GOT3 (cell line): Measurements from ENCODE around the gene SESN3.
"Not testable (repeated sequence)": the region's sequence is repeated elsewhere in the genome, so short reads cannot be mapped to it uniquely, and the experiment has no call there.

ENCODE experiments used
- DNase-seq: peaks from one replicate; lab custom pipeline; 2025; ENCODE audit warnings: mixed read lengths; lab: John Stamatoyannopoulos, UW

The SESN3 gene

DNA sequence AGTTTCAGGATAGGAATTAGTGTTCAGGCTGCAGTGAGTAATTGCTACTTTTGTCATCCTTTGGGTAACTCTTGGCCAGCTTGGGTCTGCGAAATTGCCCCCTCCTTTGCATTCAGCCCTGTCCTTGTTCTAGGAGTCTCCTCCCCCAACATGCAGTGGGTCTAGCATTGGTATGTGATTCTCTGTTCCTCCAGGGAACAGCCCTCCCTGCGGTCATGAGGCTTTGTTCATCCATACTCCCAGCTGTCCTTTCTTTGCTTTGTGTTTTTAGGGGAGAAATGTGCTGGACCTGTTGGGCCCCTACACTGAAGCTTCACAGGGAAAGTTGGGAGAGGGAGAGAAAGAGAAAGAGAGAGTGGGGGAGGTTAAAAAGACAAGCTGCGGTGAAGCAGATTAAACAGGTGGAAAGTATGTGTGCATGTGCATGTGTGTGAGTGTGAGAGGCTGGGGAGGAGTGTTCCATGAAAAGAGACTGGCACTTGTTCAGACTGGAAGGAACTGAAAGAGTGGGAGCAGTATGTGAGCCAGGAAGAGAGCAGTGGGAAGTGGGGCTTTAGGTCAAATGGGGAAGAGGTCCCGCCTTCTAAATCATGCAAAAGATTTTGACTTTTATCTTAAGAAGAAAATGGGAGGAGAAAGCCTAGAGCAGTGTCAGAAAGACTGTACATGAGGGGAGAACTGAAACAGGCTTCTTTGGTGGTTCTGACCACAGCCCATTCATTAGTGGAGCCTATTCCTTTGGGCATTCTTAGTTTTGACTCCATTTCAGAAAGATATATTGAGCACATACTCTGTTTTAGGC, 17.9 kb upstream of the SESN3 start:
- DNase-seq: no peak

DNA sequence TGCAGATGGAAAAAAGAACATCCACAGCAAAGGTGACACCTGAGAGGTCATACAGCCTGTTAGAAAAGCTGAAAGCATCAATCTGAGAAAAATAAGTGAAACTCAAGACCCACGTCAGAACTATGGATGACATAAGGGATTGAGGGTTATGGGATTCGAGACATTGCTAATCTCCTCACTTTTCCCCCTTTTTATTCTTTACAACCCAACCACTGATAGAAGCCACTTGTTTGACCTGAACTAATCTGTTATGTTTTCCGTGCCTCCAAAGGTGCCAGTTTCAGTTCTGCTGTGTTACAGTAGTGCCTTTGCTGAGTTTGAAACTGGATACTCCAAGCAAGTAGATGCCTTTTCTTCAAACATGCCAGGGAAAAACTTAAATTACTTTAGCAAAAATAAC, 16.9 kb upstream of the SESN3 start:
- DNase-seq: no peak

DNA sequence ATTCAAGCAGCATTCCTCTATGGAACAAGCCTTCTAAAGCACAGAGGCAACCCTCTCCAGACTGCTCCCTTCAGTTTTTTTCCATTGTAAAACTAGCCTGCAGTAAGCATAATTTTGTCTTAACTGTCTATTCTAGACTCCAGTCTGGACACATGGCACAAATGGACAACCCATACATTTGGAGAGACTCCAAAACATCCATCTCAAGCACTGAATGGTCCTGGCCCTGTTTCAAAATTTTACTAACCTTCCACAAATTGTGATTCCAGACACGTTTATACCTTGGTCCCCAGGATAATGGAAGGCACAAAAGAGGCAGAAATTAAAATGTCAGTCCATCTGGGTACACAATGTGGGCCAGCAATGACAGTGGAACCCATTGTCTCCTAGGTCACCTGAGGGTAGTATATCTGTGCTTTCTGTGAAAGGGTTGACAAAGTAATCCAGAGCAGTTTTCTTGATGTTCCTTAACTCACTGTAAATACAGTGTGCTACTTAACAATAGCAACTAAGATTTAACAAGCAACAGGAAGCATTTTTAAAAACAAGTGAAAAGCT, 16.2 kb upstream of the SESN3 start:
- DNase-seq: no peak

DNA sequence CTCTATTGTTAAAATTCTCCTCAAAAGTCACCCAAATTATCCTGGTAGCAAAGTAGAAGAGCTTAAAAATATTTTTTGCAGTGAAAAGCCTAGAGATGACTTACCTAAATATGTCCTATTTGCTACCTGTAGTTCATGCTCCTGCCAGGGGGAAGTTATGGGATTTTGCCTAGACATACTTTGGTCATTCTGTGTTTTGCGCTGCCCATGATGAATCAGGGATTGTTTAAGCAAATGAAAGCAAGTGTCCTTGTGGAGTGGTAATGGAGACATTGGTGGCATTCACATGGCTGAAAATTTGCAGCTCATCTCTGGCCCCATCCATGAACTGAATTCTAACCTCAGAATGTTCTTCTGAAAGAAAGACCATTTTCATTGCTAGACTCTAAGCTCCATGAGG, 14.6 kb upstream of the SESN3 start:
- no peak for DNase-seq

DNA sequence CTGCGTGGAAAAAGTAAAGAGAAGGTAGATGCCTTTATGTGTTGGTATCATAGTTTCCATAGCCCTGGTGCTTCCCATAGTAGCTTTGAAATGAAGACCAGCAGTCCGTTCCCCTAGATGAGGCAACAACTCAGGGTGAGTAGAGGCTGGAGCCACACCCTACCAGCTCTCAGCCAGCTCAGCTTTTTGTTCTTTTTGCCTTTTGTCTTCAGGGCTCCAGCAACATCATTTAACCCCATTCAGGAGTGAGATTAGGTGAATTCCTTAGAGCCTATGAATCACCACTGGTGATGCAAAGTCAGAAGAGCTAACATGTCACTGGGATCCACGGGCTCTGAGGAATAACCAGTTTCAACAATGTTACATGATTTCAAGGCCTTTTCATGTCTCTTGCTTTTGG, 14.0 kb upstream of the SESN3 start:
- no peak for DNase-seq

DNA sequence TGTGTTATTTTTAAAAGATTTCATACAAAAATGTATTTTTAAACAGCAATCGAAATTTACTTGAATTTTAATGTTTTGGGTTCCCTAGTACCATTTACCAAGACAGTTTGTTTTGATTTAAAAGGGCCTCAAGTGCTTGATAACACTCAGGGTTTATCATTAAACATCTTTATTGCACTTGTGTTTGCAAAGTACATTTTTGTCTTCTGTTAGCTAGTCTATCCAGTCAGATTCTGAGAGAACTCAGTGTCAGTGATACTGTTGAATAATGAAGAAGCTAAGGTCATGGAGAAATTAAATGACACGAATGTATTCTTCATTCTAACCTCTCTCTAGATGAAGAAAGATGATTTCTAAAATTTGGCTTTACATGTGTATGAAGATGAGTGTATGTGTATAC, 12.7 kb upstream of the SESN3 start:
- no peak for DNase-seq

DNA sequence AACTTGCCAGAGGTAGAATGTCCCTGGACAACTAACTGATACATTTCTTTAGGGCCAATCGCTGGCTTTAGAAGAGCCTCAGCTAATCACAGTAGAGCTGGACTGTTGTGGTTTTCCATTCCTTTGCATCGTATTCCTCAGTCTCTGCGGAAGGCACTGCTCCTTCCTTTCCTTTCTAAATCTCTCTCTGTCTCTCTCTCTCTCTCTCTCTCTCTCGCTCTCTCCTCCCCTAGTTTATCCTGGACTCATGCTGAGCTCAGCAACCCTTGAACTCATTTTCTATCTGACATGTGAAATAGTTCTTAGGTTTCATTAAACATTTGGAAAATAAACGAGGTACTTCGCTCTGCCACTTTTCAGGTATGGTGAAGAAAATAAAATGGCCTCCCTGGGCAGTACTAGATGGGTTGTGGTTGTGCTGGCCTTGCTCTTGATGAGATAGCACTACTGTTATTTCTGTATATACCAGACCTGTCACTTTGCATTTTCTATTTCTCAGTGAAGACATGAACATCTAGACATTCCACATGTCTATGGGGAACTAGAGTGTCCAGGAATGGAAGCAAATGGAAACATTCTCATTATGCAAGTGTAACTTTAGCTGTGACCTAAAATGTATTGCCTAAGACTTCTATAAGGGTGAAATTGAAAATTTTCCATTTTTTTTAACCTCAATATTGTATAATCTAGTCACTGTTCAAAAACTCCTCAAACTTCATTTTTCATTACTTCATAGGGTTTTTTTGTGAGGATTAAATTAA, 12.0 kb upstream of the SESN3 start:
- DNase-seq: no peak

DNA sequence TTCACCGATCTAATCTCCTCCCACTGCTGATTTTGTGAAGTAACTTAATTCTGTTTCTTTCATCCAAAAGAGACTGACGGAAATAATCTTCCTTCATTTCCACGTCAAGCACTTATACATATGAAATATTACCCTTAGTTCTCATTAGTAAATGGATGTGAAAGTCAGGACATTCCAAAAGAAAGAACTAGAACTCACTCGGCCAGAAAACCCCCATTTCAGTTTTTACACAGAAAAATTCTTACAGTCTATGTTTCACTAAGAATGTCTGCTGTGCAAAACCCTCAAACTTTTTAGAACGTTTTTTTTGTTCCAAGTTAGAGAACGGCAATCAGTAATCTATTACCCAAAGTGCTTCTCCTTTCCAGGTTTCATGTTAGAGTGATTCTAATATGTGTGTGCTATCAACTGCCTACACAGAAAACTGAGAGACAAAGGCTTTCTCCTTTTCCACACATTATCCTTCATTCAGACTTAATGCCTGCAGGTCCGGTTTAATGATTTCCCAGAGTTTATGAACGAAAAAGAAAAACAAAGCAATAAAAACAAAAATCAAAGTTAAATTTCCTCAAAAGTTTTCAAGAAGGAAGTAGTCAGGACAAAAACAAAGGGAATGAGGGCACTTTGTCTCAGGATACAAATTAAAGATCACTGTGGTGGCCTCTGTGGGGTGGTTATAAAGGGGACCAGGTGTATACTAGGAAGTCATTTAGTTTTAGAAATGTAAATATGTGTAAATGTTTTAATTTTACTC, 11.3 kb upstream of the SESN3 start:
- DNase-seq: no peak

DNA sequence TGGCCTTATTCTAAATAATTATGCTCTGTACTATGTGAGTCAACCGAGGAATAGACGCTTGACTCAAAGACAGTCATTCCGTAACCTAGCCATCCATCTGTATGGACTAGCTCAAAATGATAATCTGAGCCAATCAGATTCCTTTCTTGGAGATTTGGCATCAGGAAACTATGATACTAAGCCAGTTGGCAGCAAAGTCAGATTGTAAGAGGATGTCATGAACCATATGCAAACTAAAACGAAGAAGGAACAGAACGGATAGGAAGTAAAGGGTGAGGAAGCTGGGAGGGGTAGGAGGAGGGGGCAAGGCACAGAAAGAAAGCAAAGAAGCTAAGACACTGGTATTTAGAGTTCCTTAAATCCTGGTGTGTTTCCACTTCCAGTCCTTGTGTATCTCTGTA, 10.7 kb upstream of the SESN3 start:
- DNase-seq: no peak

DNA sequence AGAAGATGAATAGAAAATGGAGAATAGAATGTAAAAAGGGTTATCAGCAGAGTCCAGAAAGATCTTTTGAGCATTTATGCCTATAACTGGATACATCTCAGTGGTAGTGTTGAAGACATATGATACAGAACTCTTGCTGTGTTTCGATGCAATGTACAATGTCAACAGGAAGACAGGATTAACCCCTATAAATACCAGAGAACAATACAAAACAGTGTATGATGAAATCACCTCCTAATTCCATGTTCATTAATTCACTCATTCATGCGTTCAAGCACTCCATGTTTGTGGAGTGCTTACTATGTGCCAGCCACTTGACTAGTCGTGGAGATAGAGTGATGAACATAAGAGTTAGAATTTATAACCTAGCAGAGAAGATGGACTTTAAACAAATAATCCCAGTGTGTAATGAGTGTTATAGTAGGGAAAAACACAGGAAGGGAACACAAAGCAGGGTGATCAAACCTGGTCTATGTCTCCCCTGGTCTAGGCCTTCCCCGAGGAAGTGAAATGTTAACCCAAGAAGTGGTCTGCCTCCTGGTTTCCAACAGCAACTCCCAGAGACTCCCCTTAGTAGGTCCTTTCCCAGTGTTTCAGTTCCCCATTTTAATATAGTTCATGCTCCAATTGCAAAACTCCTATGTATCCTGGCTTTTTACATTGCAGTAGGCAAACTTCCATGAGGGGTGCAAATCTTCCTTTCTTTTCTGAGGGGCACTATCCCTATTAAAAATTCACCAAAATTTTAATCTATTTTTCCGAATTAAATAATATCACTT, 9.1 kb upstream of the SESN3 start:
- DNase-seq: no peak

DNA sequence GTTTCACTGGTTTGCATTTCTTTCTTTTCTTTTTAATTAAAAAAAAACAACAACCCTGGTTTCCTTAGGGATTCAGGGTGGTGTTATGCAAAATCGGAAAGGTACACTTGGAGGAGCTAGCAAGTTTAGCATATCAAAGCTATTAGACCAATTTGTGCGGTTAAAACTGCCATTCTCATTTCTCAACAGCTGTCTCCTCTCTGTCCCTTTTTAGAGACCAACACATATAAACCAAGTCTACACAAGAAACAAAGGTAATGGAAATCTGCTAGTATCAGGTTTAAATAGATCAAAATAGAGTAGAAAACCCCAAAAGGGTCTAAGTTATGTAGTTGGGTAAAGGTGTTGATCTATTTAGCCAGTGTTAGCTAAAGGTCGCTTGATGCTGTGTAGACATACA, 1.7 kb upstream of the SESN3 start:
- no peak for DNase-seq

DNA sequence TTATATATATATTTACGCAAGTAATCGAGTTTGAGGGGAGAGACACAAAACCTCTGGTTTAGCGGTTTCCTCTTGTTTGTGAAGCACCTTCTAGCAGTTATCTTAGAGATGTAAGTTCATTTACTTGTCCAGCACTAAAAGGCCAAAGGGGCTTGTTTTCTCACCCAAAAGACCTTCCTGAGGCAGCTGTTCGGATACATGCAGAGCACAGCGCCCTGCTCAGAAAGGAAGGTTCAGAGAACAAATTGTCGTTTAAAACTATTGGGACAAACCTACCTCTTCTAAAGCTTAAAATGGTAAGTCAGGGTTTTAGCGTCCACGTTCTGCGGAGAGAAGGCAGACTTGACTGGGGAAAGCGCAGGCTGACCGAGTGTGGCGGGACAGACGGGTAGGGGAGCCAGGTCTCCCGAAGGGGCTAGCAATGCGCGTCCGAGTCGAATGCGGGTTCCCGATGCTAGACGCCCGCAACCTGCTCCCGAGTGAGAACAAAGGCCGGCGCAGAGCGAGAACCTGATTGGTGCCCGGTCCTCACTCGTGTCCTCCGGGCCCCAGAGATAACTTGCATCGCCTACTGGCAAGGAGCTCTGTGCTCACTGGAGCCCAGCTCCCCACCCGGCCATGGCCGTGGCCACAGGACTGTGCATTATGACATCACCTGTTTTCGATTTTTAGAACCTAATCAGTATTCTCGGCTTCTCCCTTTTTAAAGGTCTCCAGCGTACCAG, 1.0 kb upstream of the SESN3 start:
- DNase-seq: no peak

DNA sequence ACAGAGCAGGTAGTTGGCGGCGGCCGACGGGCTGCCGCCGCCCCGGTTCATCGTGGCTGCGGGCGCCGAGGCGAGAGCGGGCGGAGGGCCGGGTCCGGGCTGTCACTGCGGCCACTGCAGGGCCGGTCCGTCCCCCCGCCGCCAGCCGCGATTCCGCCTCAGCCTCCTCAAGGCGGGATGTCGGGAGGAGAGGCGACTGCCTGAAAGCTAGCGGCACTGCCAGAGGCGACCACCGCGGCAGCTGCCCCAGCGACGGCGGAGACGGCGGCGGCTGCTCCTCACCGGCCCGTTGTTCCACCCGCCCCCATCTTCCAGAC, 234 bp downstream of the SESN3 start:
- DNase-seq: no peak

DNA sequence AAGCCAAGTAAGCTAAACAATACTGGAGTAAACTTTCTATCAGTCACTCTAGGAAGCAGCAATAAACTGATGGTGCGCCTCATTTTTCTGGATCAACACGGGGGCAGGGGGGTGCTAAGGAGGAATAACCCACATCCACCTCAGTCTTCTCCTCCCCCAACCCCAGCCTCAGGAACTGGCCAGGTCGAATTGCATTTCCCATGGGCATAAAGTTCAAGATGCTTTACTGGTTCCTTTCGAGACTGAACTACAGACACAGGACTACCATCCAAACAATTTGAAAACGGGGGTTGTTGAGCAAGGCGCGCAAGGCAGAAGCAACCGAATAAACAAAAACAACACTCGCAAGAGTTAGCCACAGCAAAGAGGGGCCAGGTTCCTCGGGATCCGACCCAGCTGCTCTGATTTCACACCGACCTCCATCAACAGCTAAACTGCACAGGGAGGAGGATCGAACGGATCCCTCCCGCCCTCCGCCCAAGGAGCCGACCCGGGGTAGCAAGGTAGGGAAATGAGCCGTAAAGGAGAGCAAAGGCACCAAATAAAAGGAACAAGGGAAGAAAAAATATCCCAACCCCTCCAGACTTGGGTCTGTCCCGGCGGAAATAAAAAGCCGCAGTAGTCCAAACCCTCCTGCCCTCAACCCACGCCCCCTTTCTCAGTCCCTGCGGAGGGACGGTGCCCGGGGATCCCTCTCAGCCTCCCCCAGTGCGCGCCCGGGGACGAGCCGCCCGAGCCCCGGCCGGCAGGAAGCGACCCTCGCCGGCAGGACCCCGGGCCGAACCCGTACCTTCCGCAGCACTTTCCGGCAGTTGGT, 801 bp downstream of the SESN3 start:
- DNase-seq: no peak

DNA sequence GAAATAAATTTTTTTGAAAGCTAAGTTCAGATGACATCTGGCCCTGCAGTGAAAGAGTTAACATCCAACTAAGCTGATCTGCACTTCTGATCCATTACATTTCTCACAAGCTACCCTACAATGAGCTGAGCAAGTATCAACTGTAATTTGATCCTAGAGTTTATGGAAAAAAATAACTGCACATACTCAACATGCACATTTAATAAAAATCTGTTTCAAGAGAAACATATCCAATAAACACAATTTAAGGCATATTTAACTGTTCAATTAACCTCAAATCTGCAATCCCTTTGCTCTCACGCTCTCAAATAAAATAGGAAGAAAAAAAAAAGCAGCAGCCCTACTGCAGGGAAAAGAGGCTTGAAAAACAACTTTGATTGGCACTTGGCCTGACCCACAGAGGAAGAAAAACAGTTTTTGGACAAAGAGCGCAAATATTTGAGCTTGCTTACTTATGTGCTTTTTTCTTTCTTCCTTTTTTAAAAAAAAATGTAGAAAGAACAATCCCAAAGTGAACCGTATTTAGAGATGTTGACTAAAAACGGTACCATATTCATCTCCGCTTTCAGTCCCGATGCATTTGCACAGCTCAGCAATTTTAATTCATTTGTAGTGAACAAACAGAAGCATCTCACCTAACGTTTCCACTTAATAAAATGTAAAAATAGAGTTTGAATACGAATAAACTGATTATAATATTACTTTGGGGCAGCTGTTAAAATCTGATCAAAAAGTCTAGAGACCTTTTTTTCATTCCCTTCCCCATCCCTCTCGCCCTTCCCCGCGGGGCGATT, 1.6 kb downstream of the SESN3 start:
- no peak for DNase-seq

DNA sequence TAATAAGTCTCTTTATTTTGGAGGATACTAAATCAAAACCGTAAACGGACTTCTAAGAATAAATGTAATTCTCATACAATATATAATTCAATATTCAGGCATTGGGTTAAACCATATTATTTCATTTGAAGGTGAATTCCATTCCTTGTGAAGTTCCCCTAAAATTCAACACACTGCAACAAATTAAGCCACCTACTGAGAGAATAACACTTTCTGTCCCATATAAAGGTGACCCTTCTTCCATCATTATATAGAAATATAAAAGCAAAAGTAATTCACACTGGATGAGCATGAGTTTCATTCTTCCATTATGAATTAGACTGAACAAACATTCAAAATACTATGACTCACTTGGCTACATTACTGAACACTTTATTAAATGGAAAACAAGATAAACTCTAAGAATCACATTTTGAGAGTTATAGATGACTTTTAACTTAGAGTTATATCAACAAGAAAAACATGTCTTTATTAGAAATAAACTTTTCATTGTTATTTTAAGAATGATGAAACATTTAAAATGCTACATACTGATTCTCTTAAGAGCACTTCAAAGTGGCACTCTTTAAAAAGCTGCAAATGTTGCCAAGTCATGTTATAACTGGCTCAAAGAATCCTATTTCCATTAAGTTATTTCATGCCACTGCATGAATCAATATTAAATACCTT, 2.8 kb downstream of the SESN3 start:
- no peak for DNase-seq

DNA sequence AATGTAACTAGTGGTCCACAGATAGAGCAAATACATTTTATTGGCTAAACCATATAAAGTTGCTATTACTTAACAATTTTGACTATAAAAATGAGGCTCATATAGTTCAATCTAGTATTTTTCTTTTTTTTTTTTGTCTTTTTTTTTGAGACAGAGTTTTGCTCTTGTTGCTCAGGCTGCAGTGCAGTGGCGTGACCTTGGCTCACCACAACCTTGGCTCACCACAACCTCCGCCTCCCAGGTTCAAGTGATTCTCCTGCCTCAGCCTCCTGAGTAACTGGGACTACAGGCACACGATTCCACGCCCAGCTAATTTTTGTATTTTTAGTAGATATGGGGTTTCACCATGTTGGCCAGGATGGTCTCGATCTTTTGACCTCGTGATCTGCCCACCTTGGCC, 3.9 kb downstream of the SESN3 start:
- not testable (repeated sequence) for DNase-seq

DNA sequence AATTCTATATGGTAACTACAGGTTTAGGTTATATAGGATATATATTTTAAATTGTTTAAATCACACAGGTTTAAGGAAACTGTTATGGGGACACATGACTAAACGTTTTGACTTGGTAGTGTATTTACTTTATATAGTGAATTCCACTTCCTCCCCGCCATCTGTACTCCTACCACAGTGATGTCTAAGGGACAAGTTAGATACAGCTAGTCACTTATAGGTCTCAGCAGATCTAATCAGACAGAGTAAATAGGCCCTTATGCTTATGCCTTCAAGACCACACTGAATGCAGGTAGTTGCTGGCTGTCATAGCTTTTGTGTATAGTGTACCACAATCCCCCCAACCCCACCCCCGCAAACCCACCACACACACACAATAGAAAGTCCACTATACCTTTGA, 8.2 kb downstream of the SESN3 start:
- no peak for DNase-seq

DNA sequence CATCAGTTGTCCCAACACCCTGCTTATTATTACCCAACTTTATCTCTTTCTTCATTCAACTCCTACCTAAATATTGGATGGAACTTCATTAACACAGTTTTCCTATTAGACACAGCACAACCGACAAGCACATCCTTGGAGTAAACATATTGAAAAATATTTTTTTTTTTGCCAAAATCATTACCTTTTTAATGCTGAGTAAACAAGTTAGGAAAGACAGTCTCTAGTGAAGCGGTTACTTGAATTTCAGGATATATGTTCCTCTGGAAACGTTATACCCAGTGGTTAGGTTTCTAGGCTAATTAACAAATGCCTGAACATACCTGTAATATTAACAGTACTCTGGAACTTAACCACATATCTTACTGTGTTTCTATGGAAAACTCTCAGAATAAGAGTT, 11.4 kb downstream of the SESN3 start:
- DNase-seq: no peak
